Measurements from ENCODE around the gene SLC1A2.

- TF ChIP-seq CTCF (conservative IDR thresholded peaks at IDR 0.05; ENCODE audit: low read length) (no peak), EZH2phosphoT487 (IDR thresholded peaks at IDR 0.05; ENCODE audit: borderline replicate concordance) (no peak)
Measured at GRCh38 chr11:35288309-35288708, 131.0 kb downstream of the SLC1A2 start.

Data from Loucy (cell line).